ENCODE data around the gene CD6.
A peak's percentile ranks its signal among the peaks of the same experiment; 100 is the strongest.

Gene CD6

GRCh38 chr11:61023086-61023965, 51.8 kb downstream of the CD6 start:
- H3K4me3 ChIP-seq (ENCODE audit: low read length) = peak overlapping the region; percentile 63
- peaks cover 75% of the 10 kb centered on the region for H3K4me1 ChIP-seq (ENCODE audit: control insufficient read depth, low read length)
- no peaks in the 10 kb centered on the region for H3K9me2 ChIP-seq (replicated peaks; ENCODE audit: control insufficient read depth, low read length)
- H3K27ac ChIP-seq (ENCODE audit: low read depth, low read length) = peak overlapping the region; percentile 31
- no peaks in the 10 kb centered on the region for H3K36me3 ChIP-seq (ENCODE audit: control insufficient read depth, low read length)
- H3F3A ChIP-seq (ENCODE audit: control insufficient read depth, insufficient read depth) = peaks cover 25% of the 10 kb centered on the region
- H3K4me2 ChIP-seq (ENCODE audit: low read length) = peak overlapping the region; percentile 77
- H3K79me2 ChIP-seq (ENCODE audit: control insufficient read depth, low read length) = peaks cover 12% of the 10 kb centered on the region
- H3K9me3 ChIP-seq (ENCODE audit: control insufficient read depth, insufficient read depth, low read length) = no peaks in the 10 kb centered on the region
- no peaks in the 10 kb centered on the region for H4K20me1 ChIP-seq (ENCODE audit: control insufficient read depth, insufficient read depth, low read depth, low read length)
- no peaks in the 10 kb centered on the region for H3K27me3 ChIP-seq (ENCODE audit: control insufficient read depth, low read length)
- TF ChIP-seq CTCF (IDR thresholded peaks at IDR 0.05; ENCODE audit: low read depth, low read length, poor library complexity, severe bottlenecking) = no peak
- TF ChIP-seq EZH2phosphoT487 (IDR thresholded peaks at IDR 0.05; ENCODE audit: borderline replicate concordance, low read length) = no peak

DNA sequence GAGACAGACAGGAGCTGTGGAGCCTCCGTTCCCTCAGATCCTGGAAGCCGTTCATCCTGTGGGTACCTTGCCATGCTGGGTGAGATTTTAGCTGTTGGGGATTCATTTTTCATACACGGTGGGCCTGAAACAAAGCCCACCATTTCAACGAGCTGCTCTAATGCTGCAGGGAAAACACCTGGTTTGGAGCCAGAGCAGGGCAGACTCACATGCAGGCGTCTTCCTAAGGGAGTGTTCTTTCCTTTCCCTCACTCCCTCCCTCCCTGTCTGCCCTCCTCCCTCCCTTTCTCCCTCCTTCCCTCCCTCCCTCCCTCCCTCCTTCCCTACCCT, 52.5 kb downstream of the CD6 start:
- no peaks in the 10 kb centered on the region for H4K20me1 ChIP-seq (ENCODE audit: control insufficient read depth, insufficient read depth, low read depth, low read length)
- no peaks in the 10 kb centered on the region for H3K9me2 ChIP-seq (replicated peaks; ENCODE audit: control insufficient read depth, low read length)
- no peaks in the 10 kb centered on the region for H3K9me3 ChIP-seq (ENCODE audit: control insufficient read depth, insufficient read depth, low read length)
- no peaks in the 10 kb centered on the region for H3K36me3 ChIP-seq (ENCODE audit: control insufficient read depth, low read length)
- peak overlapping the region; percentile 77 for H3K4me2 ChIP-seq (ENCODE audit: low read length)
- peak overlapping the region; percentile 31 for H3K27ac ChIP-seq (ENCODE audit: low read depth, low read length)
- TF ChIP-seq CTCF (IDR thresholded peaks at IDR 0.05; ENCODE audit: low read depth, low read length, poor library complexity, severe bottlenecking) (no peak), EZH2phosphoT487 (IDR thresholded peaks at IDR 0.05; ENCODE audit: borderline replicate concordance, low read length) (no peak)
- H3K27me3 ChIP-seq (ENCODE audit: control insufficient read depth, low read length) = no peaks in the 10 kb centered on the region
- peaks cover 12% of the 10 kb centered on the region for H3K79me2 ChIP-seq (ENCODE audit: control insufficient read depth, low read length)
- H3K4me3 ChIP-seq (ENCODE audit: low read length) = no peak overlapping the region; the same call in 1 of the 2 replicates
- peaks cover 81% of the 10 kb centered on the region for H3K4me1 ChIP-seq (ENCODE audit: control insufficient read depth, low read length)
- peaks cover 25% of the 10 kb centered on the region for H3F3A ChIP-seq (ENCODE audit: control insufficient read depth, insufficient read depth)

- Histone ChIP-seq H3K27me3 (ENCODE audit: control insufficient read depth, low read length) (no peaks in the 10 kb centered on the region), H3K27ac (ENCODE audit: low read depth, low read length) (peak overlapping the region; percentile 80), H3K79me2 (ENCODE audit: control insufficient read depth, low read length) (peaks cover 12% of the 10 kb centered on the region), H3K9me2 (replicated peaks; ENCODE audit: control insufficient read depth, low read length) (no peaks in the 10 kb centered on the region), H3K9me3 (ENCODE audit: control insufficient read depth, insufficient read depth, low read length) (no peaks in the 10 kb centered on the region), H3K36me3 (ENCODE audit: control insufficient read depth, low read length) (no peaks in the 10 kb centered on the region), H3K4me2 (ENCODE audit: low read length) (peak overlapping the region; percentile 91), H3F3A (ENCODE audit: control insufficient read depth, insufficient read depth) (peaks cover 25% of the 10 kb centered on the region), H4K20me1 (ENCODE audit: control insufficient read depth, insufficient read depth, low read depth, low read length) (no peaks in the 10 kb centered on the region), H3K4me1 (ENCODE audit: control insufficient read depth, low read length) (peaks cover 86% of the 10 kb centered on the region), H3K4me3 (ENCODE audit: low read length) (no peak overlapping the region)
- TF ChIP-seq CTCF (IDR thresholded peaks at IDR 0.05; ENCODE audit: low read depth, low read length, poor library complexity, severe bottlenecking) = no peak
- no peak for TF ChIP-seq EZH2phosphoT487 (IDR thresholded peaks at IDR 0.05; ENCODE audit: borderline replicate concordance, low read length)
These were observed 53.7 kb downstream of the CD6 start for GRCh38 chr11:61024938-61025820.
